ENCODE measurements around the gene ATXN10.

Gene ATXN10

DNA sequence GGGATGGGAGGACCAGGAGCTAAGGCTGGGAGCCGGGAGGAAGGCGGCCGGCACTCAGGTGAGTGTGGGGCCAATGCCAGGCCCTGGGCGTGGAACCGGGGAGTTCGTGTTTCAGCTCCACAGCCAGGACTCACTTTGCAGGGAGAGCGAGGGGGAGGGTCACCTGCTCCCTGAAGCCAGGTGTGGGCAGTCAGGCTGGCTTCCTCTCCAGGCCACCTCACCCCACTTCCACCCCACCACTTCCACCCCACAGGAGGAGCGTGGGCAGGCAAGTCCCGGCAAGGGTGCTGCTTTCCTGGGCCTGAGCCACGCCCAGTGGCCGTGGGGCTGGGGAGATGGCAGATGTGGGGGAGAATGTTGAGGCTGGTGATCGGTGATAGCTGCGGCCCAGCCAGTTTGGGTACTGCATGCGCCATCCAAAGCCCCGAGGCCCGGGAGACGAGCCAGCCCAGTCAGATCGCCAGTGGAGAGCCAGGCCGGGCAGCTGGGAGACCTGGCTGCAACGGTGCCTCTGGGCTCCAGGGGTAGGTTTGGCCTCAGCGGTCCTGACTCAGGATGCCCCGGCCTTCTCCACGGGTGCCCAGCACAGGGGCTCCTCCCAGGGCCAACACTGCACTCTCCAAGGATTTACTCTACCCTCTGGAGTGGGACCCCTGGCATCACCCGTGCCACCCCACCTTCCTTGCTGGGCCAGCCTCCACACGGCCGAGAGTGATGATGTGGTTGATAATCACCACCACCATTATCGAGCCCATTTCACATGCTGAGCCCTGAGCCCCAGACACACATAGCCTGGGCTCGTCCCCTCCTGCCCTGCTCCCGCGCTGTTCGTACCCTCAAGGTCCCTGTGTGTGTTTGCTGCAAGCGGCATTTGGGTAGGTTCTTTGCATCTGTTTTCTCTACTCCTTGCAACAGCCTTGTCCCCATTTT is 211.5 kb downstream of the ATXN10 start:
- DNase-seq: no peak

DNA sequence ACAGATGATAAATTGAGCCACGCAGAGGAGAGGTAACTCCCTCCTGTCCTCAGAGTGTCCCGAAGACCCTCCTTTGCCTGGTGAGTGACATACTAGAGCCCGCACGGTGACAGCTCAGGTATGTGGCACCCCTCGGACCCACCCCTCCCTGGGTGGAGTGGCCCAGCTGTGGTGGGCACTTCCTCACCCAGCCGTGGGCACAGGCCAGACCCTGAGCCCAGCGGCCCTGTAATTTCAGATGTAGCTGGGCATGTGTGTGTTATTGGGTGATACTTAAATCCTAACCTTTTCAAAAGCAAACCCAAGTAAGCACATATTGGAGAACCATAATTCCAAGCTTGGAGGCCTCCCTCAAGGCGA is 212.2 kb downstream of the ATXN10 start:
- DNase-seq: no peak

DNA sequence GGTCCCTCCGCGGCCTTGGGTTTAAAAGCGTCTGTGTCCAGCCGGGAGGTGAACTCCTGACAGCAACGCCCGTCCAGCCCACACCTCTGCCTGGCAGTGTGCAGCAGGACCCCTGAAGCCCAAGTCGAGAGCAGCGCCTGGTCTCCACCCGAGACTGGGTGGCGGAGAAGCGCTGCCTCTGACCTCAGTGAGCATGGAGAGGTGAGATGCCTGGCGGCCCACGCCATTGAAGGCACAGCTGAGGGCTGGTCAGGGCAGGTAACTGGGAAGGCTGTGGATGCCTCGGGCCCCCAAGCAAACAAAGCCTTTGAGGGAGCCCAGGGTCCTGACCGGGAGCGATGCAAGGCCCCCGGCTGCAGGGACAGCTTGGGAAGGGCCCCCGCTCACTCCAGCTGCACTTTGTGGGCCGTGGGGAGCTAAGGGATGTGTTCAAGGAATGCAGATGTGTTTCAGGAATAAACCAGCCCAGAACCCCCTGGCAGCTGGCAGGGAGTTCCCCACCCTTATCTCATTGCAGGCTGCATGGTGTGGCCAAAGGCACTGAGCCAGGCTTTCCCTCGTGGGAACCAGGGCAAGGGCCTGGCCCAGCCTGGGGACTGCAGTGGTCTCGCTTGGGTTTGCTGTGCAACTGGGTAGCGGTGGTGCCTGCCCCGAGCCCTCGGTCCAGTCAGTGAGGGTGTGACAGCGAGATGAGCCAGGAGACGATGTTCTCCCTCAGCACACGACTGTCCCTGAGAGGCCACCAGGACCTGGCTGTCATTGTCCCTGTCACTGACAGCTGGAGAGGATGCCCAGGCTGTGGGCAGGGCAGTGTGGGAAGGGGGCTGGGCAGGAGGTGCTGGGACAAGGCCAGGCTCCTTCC is 212.8 kb downstream of the ATXN10 start:
- DNase-seq: no peak

DNA sequence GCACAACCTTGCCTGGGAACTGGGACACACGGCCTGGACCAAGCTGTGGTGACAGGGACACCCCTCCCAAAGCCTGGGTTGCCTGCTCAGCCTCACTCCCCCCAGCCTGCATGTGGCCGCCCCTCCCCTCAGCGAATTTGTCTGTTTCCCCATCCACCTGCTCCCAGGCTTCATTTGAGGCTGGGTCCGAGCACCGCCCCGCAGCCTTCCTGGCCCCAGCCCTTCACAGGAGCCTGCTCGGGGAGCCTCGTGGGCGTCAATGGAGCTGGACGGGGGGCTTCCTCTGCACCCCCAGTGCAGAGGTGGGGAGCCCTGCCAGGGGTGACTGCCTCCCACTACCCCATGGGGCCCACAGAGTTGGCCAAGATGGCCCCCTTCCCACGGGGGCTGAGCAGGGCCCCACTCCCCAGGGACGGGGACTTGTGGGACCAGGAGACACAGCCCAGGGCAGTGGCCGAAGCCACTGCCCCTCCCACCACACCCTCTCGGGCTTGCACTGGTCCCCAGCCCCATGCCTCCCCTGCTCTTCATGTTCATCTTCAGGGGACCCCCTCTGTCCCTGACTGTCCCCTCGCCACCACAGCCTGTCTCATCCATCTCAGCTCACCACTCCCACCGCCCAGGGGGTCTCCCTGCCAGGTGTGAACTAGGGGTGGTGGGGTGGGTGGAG is 213.7 kb downstream of the ATXN10 start:
- DNase-seq: no peak

- no peak for DNase-seq
These were observed 214.3 kb downstream of the ATXN10 start for GRCh38 chr22:45885941-45886395.

GRCh38 chr22:45886540-45886939 is 214.9 kb downstream of the ATXN10 start:
- DNase-seq: no peak

- no peak for DNase-seq
These were observed 215.8 kb downstream of the ATXN10 start for GRCh38 chr22:45887202-45888131.

DNA sequence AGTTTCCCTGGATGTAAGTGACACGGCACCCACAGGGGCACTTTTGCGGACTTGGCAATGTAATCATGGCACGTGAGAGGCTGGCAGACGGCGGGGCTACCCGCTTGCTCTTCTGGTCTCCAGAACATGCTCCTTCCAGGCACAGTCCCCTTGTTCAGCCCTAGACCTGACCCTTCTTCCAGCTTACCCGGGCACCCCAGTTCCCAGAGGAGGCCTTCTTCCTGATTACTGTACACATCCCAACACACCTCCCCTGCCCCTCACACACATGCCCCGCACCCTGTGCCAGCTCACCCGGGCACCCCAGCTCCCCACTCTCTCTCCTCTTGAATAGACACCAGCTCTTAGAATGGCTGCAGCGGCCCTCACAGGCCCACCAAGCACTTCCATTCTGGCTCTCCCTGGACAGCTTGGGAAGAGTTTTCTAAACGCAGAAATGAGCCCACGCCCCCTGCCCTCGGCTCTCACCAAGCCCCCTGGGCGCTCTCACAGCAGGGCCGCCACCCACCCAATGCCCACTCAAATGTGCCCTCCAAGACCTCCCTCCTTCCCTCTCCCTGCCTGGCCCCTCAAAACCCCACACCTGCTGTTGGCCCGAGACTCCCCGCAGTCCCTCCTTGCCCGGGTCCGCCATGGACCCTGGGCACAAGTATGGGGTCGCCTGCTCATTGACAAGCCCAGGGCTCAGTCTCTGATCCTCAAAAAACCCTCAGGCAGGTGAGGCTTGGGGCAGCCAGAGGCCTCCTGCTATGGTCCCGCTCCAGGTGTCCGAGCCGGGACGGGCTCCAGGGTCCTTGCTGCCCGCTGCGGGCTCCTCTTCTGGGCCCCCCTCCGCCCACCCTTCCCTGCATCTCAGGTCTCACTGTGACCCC is 216.8 kb downstream of the ATXN10 start:
- DNase-seq: no peak

DNA sequence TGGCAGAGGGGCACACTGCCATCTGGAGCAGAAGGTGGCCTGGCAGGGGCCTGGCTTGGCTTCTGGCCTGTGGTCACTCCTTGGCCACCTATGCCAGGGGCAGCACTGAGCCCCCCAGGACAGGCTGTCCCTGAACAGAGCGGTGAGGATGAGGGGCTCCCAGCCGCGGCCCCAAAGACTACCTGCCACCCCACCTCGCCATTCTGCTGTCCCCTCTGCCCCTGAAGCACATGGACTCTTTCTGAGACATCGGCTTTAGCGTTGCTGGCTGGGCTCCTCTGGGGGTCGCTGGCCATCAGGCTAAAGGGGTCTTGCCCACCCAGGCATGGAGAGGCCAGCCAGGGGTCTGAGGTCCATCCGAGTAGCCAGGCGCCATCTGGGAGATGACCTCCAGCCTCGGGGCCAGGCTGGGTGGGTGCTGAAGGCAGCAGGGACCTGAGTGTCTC is 217.5 kb downstream of the ATXN10 start:
- no peak for DNase-seq

DNA sequence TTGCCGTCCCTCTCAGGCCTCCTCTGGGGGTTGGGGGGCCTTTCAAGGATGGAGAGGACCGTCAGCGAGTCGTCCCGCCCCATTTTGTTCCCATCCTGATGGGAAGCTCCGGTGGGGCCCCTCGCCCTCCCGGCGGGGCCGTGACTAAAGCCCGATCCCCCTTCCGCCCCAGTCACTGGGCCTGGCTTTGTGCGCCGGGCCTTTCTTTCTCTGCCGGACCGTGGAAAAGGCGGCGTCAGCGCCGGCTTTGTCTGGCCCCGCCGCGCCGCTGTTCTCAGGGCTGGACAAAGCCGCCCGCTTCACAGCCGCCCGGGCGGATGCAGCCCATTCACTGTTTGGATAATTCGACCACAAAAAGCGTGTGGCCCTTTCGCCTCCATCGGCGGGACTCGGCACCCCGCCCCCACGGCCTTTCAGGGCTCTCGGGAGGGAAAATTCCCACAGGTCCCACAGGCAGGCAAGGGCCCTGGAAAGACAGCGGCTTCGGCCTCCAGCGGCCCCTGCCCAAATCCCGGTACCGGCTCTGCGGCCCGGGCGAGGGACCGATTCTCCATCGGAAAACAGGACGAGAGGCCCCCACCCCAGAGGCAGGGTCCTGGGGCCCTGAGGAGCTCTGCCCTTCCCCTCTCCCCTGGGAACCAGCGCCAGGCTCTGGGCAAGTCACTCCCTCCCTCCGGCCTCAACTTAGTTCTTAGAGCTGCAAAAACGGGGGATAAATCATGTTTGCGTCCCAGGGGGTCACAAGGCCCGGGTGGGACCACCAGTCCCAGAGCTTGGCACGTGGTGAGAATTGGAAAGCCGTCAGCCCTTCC is 218.1 kb downstream of the ATXN10 start:
- DNase-seq: no peak

DNA sequence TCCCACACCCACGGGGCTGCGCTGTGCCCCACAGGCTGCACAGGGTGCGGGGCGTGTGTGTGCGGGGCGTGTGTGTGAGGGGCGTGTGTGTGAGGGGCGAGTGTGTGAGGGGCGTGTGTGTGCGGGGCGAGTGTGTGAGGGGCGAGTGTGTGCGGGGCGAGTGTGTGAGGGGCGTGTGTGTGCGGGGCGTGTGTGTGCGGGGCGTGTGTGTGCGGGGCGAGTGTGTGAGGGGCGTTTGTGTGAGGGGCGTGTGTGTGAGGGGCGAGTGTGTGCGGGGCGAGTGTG is 218.7 kb downstream of the ATXN10 start:
- DNase-seq: no peak

- no peak for DNase-seq
These were observed 219.4 kb downstream of the ATXN10 start for GRCh38 chr22:45891021-45891421.

DNA sequence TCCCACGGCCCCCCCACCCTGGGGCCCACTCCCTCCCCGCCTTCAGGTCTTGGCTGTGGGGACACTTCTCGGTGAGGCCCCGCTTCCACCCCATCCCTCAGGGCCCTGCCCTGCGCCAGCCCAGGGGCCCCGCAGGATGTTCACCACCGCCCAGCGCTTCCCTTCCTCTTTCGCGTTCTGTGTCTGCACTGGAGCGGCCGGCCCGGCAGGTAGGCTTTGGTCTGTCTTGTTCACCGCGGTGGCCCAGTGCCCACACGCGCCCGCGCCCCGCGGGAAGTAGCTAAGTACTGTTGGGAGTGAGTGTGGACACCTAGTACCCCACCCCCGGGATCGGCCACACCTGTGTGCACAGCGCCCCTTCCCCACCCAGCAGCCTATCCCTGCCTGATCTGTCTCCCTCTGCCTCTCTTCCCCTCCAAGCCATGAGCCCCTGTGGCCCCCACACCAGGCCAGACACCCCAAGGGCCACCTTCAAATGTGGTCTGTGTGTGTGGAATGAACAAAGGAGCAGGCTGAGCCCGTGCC is 219.9 kb downstream of the ATXN10 start:
- DNase-seq: no peak

DNA sequence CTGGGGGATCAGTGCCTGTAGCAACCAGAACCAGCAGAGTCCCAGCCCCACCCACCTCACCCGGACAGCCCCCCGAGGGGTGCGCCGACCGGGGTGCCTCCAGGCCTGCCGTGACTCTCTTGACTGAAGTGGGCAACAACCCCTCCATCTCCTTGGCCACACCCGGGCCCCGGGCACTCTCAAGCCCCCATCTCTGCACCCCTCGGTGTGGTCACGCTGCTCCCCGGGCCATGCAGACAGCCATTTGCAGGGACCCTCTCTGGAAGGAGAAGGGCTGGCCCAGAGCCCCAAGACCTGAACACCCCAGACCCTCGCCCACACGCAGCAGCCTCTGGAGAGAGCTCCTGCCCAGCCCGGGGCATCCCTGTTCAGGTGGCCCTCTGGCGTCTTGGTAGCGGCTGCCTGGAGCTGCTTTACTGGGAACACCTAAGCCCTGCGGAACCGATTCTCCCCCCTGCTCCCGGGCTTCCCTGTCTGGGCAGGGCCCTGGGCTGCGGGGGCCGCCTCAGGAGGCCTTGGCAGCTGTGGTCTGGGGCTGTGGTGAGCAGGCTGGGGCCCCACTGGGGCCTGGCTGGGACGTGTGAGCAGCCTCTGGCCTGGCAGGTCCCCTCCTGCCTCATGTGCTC is 220.5 kb downstream of the ATXN10 start:
- no peak for DNase-seq

DNA sequence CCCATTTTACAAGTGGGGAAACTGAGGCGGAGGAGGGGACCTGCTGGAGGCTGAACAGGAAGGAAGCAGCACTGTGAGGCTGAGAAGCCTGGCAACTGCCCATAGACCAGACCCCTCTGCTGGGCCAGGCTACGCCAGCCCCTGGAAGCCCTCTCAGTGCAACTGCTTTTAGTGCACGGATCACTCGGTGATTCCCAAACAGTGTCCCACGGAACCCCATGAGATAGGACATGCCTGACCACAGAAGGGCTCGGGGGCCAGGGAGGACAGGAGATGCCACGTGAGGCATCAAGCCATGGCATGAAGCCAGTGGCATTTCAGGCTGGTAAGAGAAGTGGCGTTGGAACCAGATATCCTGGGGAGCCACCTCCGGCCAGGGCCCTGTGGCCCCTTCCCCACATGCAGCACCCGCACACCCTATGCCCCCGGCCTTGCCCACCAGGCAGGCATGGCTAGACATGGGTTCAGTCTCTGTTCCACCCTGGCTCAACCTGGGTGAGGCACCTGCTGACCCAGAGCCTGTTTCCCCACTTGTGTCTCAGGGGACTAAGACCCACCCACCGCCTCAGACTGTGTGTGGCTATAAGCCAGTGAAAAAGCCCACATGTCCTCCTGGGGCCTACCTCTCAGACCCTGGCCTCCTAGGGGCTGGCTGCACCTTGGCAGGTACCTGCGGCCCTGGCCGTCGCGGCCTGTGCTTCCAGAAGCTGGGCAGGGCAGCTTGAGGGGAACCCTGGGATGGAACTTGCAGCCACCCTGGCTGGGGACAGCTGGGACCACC is 221.2 kb downstream of the ATXN10 start:
- no peak for DNase-seq

- no peak for DNase-seq
These were observed 221.9 kb downstream of the ATXN10 start for GRCh38 chr22:45893516-45893915.

Measured in NCI-H2081 treated with DMSO at 0.1 percent for 48 hours (cell line).